ENCODE measurements around the gene SFTA2.
"Not testable (repeated sequence)": the region's sequence is repeated elsewhere in the genome, so short reads cannot be mapped to it uniquely, and the experiment has no call there.

Gene SFTA2

GRCh38 chr6:30942338-30943060, 10.5 kb upstream of the SFTA2 start:
- DNase-seq (ENCODE audit: low read depth in 2 of 2), result peak; percentile 62 to 64

- no peak for DNase-seq (ENCODE audit: low read depth in 2 of 2)
Measured at GRCh38 chr6:30940361-30940986, 8.5 kb upstream of the SFTA2 start, which contains the start of gene MUCL3. Gene MUCL3 (plus strand): TSS chr6:30940973. CDS start chr6:30941000, 27 bp downstream.

- no peak for DNase-seq (ENCODE audit: low read depth in 2 of 2)
Measured at GRCh38 chr6:30939473-30939872, 7.5 kb upstream of the SFTA2 start.

GRCh38 chr6:30938730-30939129, 6.8 kb upstream of the SFTA2 start:
- DNase-seq (ENCODE audit: low read depth in 2 of 2), result no peak

GRCh38 chr6:30937265-30937664, 5.3 kb upstream of the SFTA2 start:
- no peak for DNase-seq (ENCODE audit: low read depth in 2 of 2)

GRCh38 chr6:30935018-30935417, 3.0 kb upstream of the SFTA2 start:
- no peak for DNase-seq (ENCODE audit: low read depth in 2 of 2)

- no peak for DNase-seq (ENCODE audit: low read depth in 2 of 2)
Measured at GRCh38 chr6:30932665-30933365, 845 bp upstream of the SFTA2 start.

DNA sequence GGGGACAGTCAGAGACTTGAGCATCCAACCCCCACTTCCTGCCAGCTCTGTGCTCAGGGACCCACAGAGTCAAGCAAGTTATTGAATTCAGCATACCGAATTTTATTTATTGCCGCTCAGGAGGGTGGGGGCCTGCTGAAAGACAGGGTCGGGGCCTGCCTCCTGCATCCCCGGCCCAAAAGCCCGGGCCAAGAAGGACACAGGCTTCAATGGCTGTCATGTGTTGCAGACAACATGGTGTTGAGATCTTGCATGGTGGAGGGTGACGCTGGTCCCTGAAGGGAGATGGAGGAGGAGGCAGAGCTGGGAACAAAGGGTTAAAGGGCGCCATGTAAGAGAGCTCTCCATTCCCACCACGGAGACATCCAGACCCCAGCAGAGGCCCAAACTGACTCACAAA, 698 bp downstream of the SFTA2 start:
- no peak for DNase-seq (ENCODE audit: low read depth in 2 of 2)

- no peak for DNase-seq (ENCODE audit: low read depth in 2 of 2)
Measured at GRCh38 chr6:30930506-30930905, 1.5 kb downstream of the SFTA2 start.

GRCh38 chr6:30928677-30929076, 3.3 kb downstream of the SFTA2 start:
- no peak for DNase-seq (ENCODE audit: low read depth in 2 of 2)

DNA sequence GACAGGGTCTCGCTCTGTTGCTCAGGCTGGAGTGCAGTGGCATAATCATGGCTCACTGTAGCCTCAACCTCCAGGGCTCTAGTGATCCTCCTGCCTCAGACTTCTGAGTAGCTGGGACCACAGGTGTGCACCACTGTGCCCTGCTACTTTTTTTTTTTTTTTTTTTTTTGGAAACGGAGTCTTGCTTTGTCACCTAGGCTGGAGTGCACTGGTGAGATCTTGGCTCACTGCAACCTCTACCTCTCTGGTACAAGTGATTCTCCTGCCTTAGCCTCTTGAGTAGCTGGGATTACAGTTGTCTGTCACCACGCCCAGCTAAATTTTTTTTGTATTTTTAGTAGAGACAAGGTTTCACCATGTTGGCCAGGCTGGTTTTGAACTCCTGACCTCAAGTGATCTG, 4.9 kb downstream of the SFTA2 start:
- DNase-seq (ENCODE audit: low read depth in 2 of 2), result not testable (repeated sequence)

- no peak for DNase-seq (ENCODE audit: low read depth in 2 of 2)
Measured at GRCh38 chr6:30926644-30927043, 5.3 kb downstream of the SFTA2 start.

DNA sequence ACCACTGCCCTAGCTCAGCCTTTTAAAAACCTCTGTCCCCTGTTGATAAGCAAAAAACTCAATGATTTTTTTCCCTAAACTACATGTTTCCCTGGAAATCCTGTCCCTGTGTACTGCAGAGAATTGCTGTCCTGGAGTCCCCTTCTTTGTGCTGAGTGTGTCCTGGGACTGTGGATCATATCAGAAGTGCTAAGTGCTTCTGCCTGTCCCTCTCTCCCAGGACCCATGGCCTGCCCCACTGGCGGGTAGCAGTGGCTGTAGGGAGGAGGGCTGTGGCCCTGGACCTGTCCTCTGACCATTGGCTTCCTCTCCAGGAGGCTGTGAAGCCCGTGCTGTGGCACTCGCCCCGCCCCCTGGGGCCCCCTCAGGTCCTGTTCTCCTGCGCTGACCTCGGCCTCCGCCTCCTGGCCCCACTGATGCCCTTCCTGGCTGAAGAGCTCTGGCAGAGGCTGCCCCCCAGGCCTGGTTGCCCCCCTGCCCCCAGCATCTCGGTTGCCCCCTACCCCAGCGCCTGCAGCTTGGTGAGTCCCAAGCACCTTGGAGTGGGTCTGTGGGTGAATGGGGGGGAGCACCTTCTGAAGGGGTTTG, 7.8 kb downstream of the SFTA2 start:
- DNase-seq (ENCODE audit: low read depth in 2 of 2), result not testable (repeated sequence)

DNA sequence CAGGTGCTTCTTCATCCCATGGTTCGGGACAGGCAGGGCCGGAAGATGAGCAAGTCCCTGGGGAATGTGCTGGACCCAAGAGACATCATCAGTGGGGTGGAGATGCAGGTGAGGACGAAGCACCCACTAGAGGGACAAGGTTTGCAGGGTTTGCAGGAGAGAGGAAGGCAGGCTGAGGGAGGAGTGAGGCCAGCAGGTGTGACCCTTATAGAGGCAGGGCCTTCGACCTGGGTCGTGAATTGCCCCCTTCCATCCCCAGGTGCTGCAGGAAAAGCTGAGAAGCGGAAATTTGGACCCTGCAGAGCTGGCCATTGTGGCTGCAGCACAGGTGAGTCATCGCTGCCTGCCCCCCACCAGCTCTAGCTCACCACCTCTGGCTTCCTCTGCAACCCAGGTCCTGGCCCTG, 9.5 kb downstream of the SFTA2 start:
- DNase-seq (ENCODE audit: low read depth in 2 of 2), result no peak

- DNase-seq (ENCODE audit: low read depth in 2 of 2), result no peak
Measured at GRCh38 chr6:30918670-30919069, 13.3 kb downstream of the SFTA2 start.

DNA sequence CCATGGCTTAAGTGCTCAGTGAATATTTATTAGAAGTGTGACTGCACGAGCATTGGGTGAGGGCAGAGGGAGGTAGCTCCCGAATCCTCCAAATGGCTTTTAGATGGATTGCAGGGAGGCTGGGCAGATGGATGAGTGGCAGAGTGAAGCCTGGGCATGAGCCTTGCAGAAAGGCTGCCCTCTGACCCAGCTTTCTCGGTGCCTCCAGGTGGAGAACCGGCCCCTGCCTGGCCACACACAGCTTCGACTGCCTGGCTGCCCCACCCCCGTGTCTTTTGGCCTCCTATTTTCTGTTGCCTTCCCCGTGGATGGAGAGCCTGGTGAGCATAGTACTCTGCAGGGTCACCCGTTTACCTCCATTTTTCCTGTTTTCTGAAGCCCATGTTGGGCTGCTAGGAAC, 14.5 kb downstream of the SFTA2 start:
- no peak for DNase-seq (ENCODE audit: low read depth in 2 of 2)

DNA sequence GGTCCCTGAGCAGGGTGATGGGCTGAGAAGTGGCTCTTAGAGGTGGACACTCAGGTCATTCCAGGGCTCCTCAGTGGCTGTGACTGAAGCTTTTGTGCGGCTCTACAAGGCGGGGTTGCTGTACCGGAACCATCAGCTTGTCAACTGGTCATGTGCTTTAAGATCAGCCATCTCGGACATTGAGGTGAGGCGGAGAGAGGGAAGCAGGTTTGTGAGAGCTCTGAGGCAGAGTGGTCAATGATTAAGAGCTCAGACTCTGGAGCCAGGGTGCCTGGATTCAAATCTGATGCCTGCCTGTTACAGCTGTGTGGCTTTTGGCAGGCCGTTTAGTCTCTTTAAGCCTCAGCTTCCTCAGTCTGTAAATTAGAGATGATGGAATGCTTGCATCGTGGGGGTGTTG, 14.9 kb downstream of the SFTA2 start:
- no peak for DNase-seq (ENCODE audit: low read depth in 2 of 2)

- DNase-seq (ENCODE audit: low read depth in 2 of 2), result peak; percentile 36 to 45
Measured at GRCh38 chr6:30915591-30915946, 16.4 kb downstream of the SFTA2 start.

DNA sequence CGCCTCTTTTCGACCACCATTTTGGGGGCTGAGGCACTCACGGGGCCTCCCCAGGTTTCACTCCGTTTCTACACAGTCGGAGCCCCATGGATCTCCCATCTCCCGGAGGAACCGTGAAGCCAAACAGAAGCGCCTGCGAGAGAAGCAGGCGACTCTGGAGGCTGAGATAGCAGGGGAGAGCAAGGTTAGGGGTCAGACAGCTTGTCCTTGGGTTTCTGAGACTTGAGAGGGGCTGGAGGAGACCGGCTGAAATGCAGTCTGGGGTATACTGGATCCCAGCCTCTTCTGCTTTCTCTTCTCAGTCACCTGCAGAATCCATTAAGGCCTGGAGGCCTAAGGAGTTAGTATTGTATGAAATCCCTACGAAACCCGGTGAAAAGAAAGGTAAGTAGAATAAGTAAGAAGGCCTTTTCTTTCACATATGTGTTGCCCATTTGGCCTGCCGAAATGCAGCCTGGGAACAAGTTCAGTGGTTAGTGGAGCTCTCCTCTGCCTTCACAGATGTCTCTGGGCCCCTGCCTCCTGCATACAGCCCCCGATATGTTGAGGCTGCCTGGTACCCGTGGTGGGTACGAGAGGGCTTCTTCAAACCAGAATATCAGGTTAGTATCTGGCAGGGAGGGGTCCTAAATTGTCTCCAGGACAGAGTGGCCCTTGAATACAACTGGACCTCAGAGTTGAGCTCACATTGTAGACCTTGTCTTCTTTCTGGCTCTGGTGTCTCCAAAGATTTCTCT, 16.9 kb downstream of the SFTA2 start:
- no peak for DNase-seq (ENCODE audit: low read depth in 2 of 2)

DNA sequence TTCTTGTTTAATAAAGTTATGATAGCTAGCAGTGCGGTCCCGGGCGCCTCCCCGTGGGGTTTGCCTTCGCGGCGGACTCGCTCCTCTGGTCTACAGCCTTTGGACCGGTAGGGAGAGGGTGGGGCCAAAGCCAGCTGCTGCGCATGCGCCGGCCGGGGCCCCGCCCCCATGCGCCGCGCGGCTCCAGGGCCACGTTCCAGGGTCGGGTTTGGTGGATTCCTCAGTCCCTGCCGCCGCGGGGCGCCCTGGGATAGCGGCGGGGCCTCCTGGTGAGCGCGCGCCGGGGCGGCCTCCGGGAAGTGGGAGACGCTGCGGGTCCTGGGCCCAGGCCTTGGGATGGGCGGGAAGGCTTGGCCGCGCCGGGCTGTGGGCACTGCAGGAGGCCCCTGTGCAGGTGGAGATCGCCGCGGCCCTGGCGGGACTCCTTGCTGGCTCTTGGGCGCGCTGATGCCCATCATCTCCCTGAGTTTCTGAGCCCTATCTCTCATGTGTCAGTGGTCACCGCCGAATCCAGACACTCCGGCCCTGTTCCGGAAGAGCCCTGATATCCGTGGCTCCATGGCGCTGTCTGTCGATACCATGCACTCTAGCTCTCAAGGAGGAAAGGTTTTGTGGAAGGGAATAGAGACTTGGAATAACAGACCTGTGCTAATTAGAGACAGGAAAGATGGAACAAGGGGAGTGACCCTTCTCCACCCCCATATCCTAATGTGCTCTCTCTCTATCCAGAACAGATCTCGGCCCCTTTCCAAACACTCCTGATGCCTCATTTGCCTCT, 17.7 kb downstream of the SFTA2 start, which contains the start of gene VARS2:
Gene VARS2, plus strand, starts transcription at position 163 of the 778 bp plus-strand sequence. Its CDS starts 599 bp downstream, at position 762.
- peak; percentile 77 to 83 for DNase-seq (ENCODE audit: low read depth in 2 of 2)

DNA sequence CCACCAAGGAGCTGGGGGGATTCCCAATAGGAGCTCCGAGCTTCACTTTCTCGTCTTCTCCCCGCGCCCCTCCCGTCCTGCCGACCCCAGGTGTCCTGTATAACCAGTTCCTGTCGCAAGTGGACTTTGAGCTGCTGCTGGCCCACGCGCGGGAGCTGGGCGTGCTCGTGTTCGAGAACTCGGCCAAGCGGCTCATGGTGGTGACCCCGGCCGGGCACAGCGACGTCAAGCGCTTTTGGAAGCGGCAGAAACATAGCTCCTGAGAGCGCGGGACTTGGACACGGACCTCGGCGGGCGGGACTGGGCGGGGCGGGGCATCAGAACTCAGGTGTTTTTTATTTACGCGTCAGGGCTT, 18.3 kb downstream of the SFTA2 start:
- no peak for DNase-seq (ENCODE audit: low read depth in 2 of 2)

Measured in fibroblast of skin of left biceps (primary cell).